K562 (cell line): ENCODE data around the gene EVI5L. TPM values are rescaled to one million over a fixed set of nuclear protein-coding genes. Genes with fewer than 3 reads are reported as not detected.

Source experiments
- CREM ChIP-seq: IDR thresholded peaks from 2 replicates; pipeline ENCODE4 v1.6.1; 2014; ENCODE audit warnings: antibody characterized with exemption, low read depth
- JUN ChIP-seq, 2 experiments: sonication (generic) in 1 of 2; formaldehyde crosslinking in 1 of 2; IDR thresholded peaks; 2 replicates each; pipeline versions ENCODE4 v1.6.1 to v1.8.0; 2012 to 2022; ENCODE audit warnings: borderline replicate concordance in 2 of 2, mild to moderate bottlenecking in 2 of 2, improper control_type of control experiment in 1 of 2, low read depth in 1 of 2, low read length in 1 of 2, missing genetic modification reagents in 1 of 2
- KDM5B ChIP-seq: fragments of 200-600 bp; sonication (generic); IDR thresholded peaks from 2 replicates; pipeline ENCODE4 v1.6.1; 2012; ENCODE audit warnings: low read depth, mild to moderate bottlenecking, moderate library complexity, low read length, control low read depth, inconsistent platforms; ENCODE audit not compliant: insufficient replicate concordance
- L3MBTL2 ChIP-seq: fragments of 450-650 bp; IDR thresholded peaks from 2 replicates; pipeline ENCODE4 v1.6.1; 2016; ENCODE audit warnings: mild to moderate bottlenecking, moderate library complexity
- MED1 ChIP-seq: sonication (generic); formaldehyde crosslinking; IDR thresholded peaks from 2 replicates; pipeline ENCODE4 v1.8.1; 2023; ENCODE audit warnings: missing genetic modification reagents, borderline replicate concordance
- NONO ChIP-seq, 2 experiments: fragments of 200-400 bp in 1 of 2; fragments of 450-650 bp in 1 of 2; formaldehyde crosslinking in 1 of 2; IDR thresholded peaks; 2 replicates each; pipeline ENCODE4 v1.6.1; 2017; ENCODE audit warnings: low read depth in 2 of 2, mild to moderate bottlenecking in 2 of 2, moderate library complexity in 2 of 2, low read length in 1 of 2
- PHF8 ChIP-seq: fragments of 200-600 bp; sonication (generic); IDR thresholded peaks from 2 replicates; pipeline ENCODE4 v1.6.1; 2012; ENCODE audit warnings: mixed run types, mild to moderate bottlenecking, inconsistent platforms, low read length, moderate library complexity, borderline replicate concordance
- RFX5 ChIP-seq: IDR thresholded peaks from 2 replicates; pipeline ENCODE4 v1.6.1; 2011; ENCODE audit warnings: low read depth, mild to moderate bottlenecking, improper control_type of control experiment, low read length
- SIN3B ChIP-seq: fragments of 450-650 bp; IDR thresholded peaks from 2 replicates; pipeline ENCODE4 v1.6.1; 2017; ENCODE audit warnings: low read depth, mild to moderate bottlenecking, moderate library complexity
- STAG1 ChIP-seq: sonication (generic); formaldehyde crosslinking; IDR thresholded peaks from 2 replicates; pipeline ENCODE4 v1.5.0; 2020; ENCODE audit warnings: missing genetic modification reagents, borderline replicate concordance
- TARDBP ChIP-seq: fragments of 450-650 bp; IDR thresholded peaks from 2 replicates; pipeline ENCODE4 v1.6.1; 2016
- TBP ChIP-seq: optimal IDR thresholded peaks from 2 replicates; pipeline ENCODE3; 2011; ENCODE audit warnings: low read depth, low read length, improper control_type of control experiment
- XRCC4 ChIP-seq: IDR thresholded peaks from one replicate; pipeline ENCODE4 v1.6.1; 2011; ENCODE audit not compliant: insufficient read depth, insufficient read length; ENCODE audit errors: extremely low read depth
- ZKSCAN8 ChIP-seq: fragments of 200-800 bp; sonication (Bioruptor generic); IDR thresholded peaks from 2 replicates; pipeline ENCODE4 v1.6.1; 2016; ENCODE audit warnings: missing genetic modification characterization, missing compliant biosample characterization
- ZNF695 ChIP-seq: fragments of 450-650 bp; formaldehyde crosslinking; IDR thresholded peaks from 2 replicates; pipeline ENCODE4 v1.4.0; 2020; ENCODE audit warnings: mild to moderate bottlenecking, moderate library complexity
- polyA plus RNA-seq, 8 experiments: library from polyadenylated mRNA; depleted of rRNA in 4 of 8; stranded (reverse) in 5 of 8; unstranded in 3 of 8; fragments of >200 nt; fragmentation: Nextera tagmentation in 2 of 8; fragmentation: Illumina TruSeq in 1 of 8; extraction: Ambion mirVana in 2 of 8; extraction: Trizol in 1 of 8; gene quantifications; 2 replicates each; pipeline versions ENCODE4 v1.2.1 to v1.2.3, GENCODE V29; 2011 to 2014; ENCODE audit warnings: inconsistent platforms in 1 of 8, missing spikeins in 1 of 8
- total RNA-seq, 7 experiments: library from RNA; depleted of rRNA in 6 of 7; stranded (reverse); fragments of >200 nt in 6 of 7; fragmentation: Illumina TruSeq in 2 of 7; extraction: Trizol in 2 of 7; gene quantifications; 2 replicates each; pipeline versions ENCODE4 v1.2.1 to v1.2.3, GENCODE V29; 2011 to 2021; ENCODE audit warnings: low replicate concordance in 1 of 7
- TF ChIP-seq, protein P1 (sequence below): fragments of 250-450 bp; sonication (Bioruptor Pico); IDR thresholded peaks from 2 replicates; pipeline ENCODE4 v1.4.0; 2020
- TF ChIP-seq, protein P2 (sequence below): fragments of 450-650 bp; IDR thresholded peaks from 2 replicates; pipeline ENCODE4 v1.6.1; 2014; ENCODE audit warnings: low read depth, mild to moderate bottlenecking, moderate library complexity, borderline replicate concordance
- TF ChIP-seq, protein P3 (sequence below): IDR thresholded peaks from 2 replicates; pipeline ENCODE4 v1.6.1; 2016; ENCODE audit warnings: missing genetic modification characterization, missing compliant biosample characterization

EVI5L gene
- total and polyA plus RNA-seq, 9 of the 15 experiments (the other 6 are each of a cell fraction or from before 2014, with no cell fraction given), result 0.69 to 1.8 (median 1.2) TPM; not detected in 2

DNA sequence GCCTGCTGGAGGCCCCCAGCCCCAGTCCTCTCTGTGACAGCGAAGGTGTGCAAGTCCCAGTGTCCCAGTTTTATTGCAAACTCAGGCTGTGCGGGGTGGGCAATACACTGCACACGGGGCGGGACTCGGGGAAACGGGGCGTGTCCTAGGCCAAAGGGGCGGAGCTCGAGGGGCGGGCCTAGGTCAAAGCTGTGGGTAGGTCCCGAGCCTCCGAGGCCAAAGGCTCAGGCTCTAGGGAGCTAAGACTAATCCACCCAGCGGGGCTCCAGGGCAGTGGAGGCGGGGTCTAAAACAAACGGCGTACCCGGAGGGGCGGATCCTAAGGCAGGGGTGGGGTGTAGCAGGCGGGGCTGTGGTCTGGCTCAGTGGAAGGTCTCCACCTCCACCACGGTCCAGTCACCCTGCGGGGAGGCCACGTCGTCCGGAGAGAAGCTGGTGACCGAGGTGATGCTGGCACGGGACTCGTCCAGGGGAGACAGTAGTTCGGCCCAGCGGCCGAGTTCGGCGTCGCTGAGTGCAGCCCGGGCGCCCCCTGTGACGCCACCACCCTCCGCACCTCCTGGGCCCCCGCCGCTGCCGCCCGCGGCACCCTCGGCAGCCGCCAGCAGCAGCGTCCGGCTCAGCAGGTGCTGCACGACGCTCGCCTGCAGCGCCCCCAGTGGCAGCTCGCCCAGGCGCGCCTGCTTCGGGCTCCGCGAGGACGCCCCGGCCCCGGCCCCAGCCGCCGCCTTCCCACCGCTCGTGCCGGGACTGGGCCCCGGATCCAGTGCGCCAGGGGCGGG is 38.8 kb downstream of the EVI5L start (continued):
- TF ChIP-seq, protein P1, sequence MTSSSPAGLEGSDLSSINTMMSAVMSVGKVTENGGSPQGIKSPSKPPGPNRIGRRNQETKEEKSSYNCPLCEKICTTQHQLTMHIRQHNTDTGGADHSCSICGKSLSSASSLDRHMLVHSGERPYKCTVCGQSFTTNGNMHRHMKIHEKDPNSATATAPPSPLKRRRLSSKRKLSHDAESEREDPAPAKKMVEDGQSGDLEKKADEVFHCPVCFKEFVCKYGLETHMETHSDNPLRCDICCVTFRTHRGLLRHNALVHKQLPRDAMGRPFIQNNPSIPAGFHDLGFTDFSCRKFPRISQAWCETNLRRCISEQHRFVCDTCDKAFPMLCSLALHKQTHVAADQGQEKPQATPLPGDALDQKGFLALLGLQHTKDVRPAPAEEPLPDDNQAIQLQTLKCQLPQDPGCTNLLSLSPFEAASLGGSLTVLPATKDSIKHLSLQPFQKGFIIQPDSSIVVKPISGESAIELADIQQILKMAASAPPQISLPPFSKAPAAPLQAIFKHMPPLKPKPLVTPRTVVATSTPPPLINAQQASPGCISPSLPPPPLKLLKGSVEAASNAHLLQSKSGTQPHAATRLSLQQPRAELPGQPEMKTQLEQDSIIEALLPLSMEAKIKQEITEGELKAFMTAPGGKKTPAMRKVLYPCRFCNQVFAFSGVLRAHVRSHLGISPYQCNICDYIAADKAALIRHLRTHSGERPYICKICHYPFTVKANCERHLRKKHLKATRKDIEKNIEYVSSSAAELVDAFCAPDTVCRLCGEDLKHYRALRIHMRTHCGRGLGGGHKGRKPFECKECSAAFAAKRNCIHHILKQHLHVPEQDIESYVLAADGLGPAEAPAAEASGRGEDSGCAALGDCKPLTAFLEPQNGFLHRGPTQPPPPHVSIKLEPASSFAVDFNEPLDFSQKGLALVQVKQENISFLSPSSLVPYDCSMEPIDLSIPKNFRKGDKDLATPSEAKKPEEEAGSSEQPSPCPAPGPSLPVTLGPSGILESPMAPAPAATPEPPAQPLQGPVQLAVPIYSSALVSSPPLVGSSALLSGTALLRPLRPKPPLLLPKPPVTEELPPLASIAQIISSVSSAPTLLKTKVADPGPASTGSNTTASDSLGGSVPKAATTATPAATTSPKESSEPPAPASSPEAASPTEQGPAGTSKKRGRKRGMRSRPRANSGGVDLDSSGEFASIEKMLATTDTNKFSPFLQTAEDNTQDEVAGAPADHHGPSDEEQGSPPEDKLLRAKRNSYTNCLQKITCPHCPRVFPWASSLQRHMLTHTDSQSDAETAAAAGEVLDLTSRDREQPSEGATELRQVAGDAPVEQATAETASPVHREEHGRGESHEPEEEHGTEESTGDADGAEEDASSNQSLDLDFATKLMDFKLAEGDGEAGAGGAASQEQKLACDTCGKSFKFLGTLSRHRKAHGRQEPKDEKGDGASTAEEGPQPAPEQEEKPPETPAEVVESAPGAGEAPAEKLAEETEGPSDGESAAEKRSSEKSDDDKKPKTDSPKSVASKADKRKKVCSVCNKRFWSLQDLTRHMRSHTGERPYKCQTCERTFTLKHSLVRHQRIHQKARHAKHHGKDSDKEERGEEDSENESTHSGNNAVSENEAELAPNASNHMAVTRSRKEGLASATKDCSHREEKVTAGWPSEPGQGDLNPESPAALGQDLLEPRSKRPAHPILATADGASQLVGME (CRISPR knock-in tag), result 0 out of 2 replicates have a peak, but pooled peaks have one; percentile 40
- 0 out of 2 replicates have a peak, but pooled peaks have one; percentile 19 for TF ChIP-seq TARDBP
- TF ChIP-seq ZKSCAN8 (CRISPR knock-in tag), result no peak
- no peak for TF ChIP-seq ZNF695 (CRISPR knock-in tag)
- TF ChIP-seq SIN3B, result peak; percentile 77; the same call in 1 of the 2 replicates
- TF ChIP-seq, protein P2, sequence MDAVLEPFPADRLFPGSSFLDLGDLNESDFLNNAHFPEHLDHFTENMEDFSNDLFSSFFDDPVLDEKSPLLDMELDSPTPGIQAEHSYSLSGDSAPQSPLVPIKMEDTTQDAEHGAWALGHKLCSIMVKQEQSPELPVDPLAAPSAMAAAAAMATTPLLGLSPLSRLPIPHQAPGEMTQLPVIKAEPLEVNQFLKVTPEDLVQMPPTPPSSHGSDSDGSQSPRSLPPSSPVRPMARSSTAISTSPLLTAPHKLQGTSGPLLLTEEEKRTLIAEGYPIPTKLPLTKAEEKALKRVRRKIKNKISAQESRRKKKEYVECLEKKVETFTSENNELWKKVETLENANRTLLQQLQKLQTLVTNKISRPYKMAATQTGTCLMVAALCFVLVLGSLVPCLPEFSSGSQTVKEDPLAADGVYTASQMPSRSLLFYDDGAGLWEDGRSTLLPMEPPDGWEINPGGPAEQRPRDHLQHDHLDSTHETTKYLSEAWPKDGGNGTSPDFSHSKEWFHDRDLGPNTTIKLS, result peak; percentile 41; the same call in 1 of the 2 replicates
- peak; percentile 57; the same call in 1 of the 2 replicates for TF ChIP-seq PHF8
- TF ChIP-seq JUN (IDR thresholded peaks at IDR 0.05; ENCODE audit: borderline replicate concordance, low read depth, low read length), result 0 out of 2 replicates have a peak, but pooled peaks have one; percentile 17
- no peak for TF ChIP-seq JUN (CRISPR knock-in tag; IDR thresholded peaks at IDR 0.05; ENCODE audit: borderline replicate concordance)
- TF ChIP-seq STAG1 (CRISPR knock-in tag), result peak; percentile 58; the same call in 1 of the 2 replicates
- peak; percentile 73 for TF ChIP-seq CREM
- TF ChIP-seq TBP, result peak; percentile 74
- peak; percentile 89 for TF ChIP-seq L3MBTL2
- no peak for TF ChIP-seq RFX5
- peak in 1 of 2 experiments; percentile 83; a peak in 1 of 4 replicates for TF ChIP-seq NONO (IDR thresholded peaks at IDR 0.05; ENCODE audit: low read depth in 2 of 2, low read length in 1 of 2)
- TF ChIP-seq, protein P3, sequence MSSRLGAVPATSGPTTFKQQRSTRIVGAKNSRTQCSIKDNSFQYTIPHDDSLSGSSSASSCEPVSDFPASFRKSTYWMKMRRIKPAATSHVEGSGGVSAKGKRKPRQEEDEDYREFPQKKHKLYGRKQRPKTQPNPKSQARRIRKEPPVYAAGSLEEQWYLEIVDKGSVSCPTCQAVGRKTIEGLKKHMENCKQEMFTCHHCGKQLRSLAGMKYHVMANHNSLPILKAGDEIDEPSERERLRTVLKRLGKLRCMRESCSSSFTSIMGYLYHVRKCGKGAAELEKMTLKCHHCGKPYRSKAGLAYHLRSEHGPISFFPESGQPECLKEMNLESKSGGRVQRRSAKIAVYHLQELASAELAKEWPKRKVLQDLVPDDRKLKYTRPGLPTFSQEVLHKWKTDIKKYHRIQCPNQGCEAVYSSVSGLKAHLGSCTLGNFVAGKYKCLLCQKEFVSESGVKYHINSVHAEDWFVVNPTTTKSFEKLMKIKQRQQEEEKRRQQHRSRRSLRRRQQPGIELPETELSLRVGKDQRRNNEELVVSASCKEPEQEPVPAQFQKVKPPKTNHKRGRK (tag), result no peak
- TF ChIP-seq XRCC4, result no peak
- 0 out of 2 replicates have a peak, but pooled peaks have one; percentile 39 for TF ChIP-seq MED1
- peak; percentile 28 for TF ChIP-seq KDM5B
